Esophagus muscularis mucosa (tissue), 4 donors: ENCODE data around the gene ZBTB45. TPM values are rescaled to one million over a fixed set of nuclear protein-coding genes. Genes with fewer than 3 reads are reported as not detected.

ENCODE experiments used
- DNase-seq: peaks from one replicate; pipeline ENCODE4 v3.0.0-alpha.2; 2017; ENCODE audit errors: extremely low spot score
- H3K27ac ChIP-seq, 4 donors: fragments of 200-600 bp; sonication (generic); replicated peaks in 1 of 4; 1 replicate in 3 of 4; 2 replicates in 1 of 4; pipeline ENCODE4 v1.5.1; 2016 to 2019; ENCODE audit warnings: mild to moderate bottlenecking in 1 of 4
- H3K27me3 ChIP-seq, 4 donors: fragments of 200-600 bp; sonication (generic); one replicate each; pipeline versions ENCODE4 v1.5.1 to v1.6.0; 2016 to 2019
- H3K36me3 ChIP-seq, 4 donors: fragments of 200-600 bp; sonication (generic); one replicate each; pipeline ENCODE4 v1.5.1; 2016 to 2019
- H3K4me1 ChIP-seq, 4 donors: fragments of 200-600 bp; sonication (generic); one replicate each; pipeline ENCODE4 v1.5.1; 2016 to 2019
- H3K4me3 ChIP-seq, 4 donors: fragments of 200-600 bp; sonication (generic); 1 replicate in 2 of 4; 2 replicates in 2 of 4; pipeline ENCODE4 v1.5.1; 2016 to 2019; ENCODE audit warnings: mild to moderate bottlenecking in 4 of 4, moderate library complexity in 1 of 4
- H3K9me3 ChIP-seq, 4 donors: fragments of 200-600 bp; sonication (generic); 1 replicate in 3 of 4; 2 replicates in 1 of 4; pipeline ENCODE4 v1.5.1; 2016 to 2019
- EP300 ChIP-seq: sonication (generic); formaldehyde crosslinking; IDR thresholded peaks from one replicate; pipeline ENCODE4 v1.6.1; 2017; ENCODE audit warnings: antibody characterized with exemption
- POLR2A ChIP-seq: fragments of 450-650 bp; IDR thresholded peaks from one replicate; pipeline ENCODE4 v1.6.1; 2017; ENCODE audit warnings: antibody characterized with exemption, moderate library complexity, mild to moderate bottlenecking, low read depth
- POLR2AphosphoS5 ChIP-seq, 2 donors: sonication (generic); formaldehyde crosslinking; IDR thresholded peaks; one replicate each; pipeline ENCODE4 v1.6.1; 2017; ENCODE audit warnings: antibody characterized with exemption in 2 of 2
- WGBS: methylation state at CpG from one replicate; pipeline ENCODE4 v1.1.5; 2018; 5-methylcytosine and 5-hydroxymethylcytosine counted together
- intact Hi-C: fragments of 100-400 bp; cut with DNase I; formaldehyde crosslinking; loops from one replicate; pipeline ENCODE4 v1.15.1; 2023
- small RNA-seq, 3 donors: library from RNA; depleted of rRNA; stranded (forward); fragments of <200 nt; gene quantifications; one replicate each; pipeline ENCODE3, GENCODE V24; 2016
- total RNA-seq, 4 donors: library from RNA; depleted of rRNA; stranded (reverse); fragments of >200 nt; gene quantifications; one replicate each; pipeline versions ENCODE4 v1.1.0 to v1.2.1, GENCODE V29; 2016
- TF ChIP-seq, protein P1 (sequence below), 3 experiments: fragments of 200-600 bp in 2 of 3; fragments of 450-650 bp in 1 of 3; sonication (generic) in 2 of 3; IDR thresholded peaks; one replicate each; pipeline ENCODE4 v1.5.1; 2017 to 2019; ENCODE audit warnings: antibody characterized with exemption in 3 of 3, mild to moderate bottlenecking in 2 of 3, moderate library complexity in 1 of 3

The ZBTB45 gene
- total RNA-seq, 4 donors from 2014 or later: 8.8 to 20.0 (median 12.1) TPM

GRCh38 chr19:58468216-58468839 is 51.3 kb downstream of the ZBTB45 start:
- H3K27me3 ChIP-seq: no peaks in the 10 kb centered on the region
- H3K9me3 ChIP-seq: no peaks in the 10 kb centered on the region
- H3K36me3 ChIP-seq: peaks cover 14 to 44% (median 39%) of the 10 kb centered on the region in 4 donors
- no peak overlapping the region for H3K27ac ChIP-seq
- TF ChIP-seq EP300 (no peak), POLR2A (no peak), POLR2AphosphoS5 (IDR thresholded peaks at IDR 0.05) (no peak)
- TF ChIP-seq, protein P1, sequence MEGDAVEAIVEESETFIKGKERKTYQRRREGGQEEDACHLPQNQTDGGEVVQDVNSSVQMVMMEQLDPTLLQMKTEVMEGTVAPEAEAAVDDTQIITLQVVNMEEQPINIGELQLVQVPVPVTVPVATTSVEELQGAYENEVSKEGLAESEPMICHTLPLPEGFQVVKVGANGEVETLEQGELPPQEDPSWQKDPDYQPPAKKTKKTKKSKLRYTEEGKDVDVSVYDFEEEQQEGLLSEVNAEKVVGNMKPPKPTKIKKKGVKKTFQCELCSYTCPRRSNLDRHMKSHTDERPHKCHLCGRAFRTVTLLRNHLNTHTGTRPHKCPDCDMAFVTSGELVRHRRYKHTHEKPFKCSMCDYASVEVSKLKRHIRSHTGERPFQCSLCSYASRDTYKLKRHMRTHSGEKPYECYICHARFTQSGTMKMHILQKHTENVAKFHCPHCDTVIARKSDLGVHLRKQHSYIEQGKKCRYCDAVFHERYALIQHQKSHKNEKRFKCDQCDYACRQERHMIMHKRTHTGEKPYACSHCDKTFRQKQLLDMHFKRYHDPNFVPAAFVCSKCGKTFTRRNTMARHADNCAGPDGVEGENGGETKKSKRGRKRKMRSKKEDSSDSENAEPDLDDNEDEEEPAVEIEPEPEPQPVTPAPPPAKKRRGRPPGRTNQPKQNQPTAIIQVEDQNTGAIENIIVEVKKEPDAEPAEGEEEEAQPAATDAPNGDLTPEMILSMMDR (IDR thresholded peaks at IDR 0.05): no peak
- no peak for DNase-seq
- H3K4me1 ChIP-seq: peaks cover 11 to 34% (median 21%) of the 10 kb centered on the region in 4 donors
- intact Hi-C loops: no loop called here
- H3K4me3 ChIP-seq: peak overlapping the region; percentile 6 to 85 (median 46)
- 61% methylated on average over 5 of the region's 5 CpGs for WGBS

DNA sequence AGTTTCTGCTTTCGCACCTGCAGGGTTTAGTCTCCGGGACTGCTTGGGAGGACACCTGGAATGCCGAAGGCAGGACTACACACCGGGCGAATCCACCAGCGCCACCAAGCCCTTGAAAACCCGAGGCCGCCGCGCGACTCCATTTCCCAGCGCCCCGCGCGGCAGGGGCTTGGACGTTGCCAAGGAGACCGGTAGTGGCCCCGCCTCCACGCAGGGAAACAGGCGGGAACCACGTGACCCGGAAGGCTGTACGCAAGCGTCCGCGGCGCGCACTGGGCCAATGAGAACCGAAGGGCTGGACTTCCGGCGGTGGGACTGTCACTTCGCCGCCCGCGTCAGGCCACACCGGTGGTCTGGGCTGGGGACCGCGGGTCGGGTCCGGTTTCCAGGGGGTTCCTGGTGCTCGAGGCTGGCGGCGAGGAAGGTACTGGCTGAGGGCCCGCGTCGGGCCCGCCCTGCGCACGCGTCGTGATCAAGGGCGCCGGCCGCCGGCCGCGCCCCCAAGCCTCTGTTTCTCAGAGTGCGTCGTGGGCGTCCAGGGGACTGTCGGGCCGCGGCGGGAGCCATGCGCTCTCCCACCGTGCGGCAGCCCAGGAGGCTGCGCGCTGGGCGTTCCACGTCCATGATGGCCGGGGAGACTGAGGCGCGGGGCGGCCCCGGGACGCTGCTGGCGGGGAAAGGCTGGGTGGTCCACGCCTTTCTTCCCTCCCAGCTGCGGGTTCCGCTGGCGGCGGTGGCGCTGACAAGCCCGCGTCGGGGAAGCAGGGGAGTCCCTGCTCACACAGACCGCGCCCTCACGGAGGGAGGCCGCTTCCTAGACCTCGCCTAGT is 52.6 kb downstream of the ZBTB45 start, which contains the start of gene ZNF324:
ZNF324 (plus strand) TSS at position 321 of the 830 bp plus-strand sequence. CDS start 2,106 bp downstream, outside the sequence.
- H3K4me3 ChIP-seq: peak within 1 kb of the TSS; percentile 78 to 98 (median 92)
- intact Hi-C loops: no loop called here
- 0% methylated on average over 2 of the region's 92 CpGs for WGBS

GRCh38 chr19:58466089-58466759 is 53.4 kb downstream of the ZBTB45 start:
- no peaks in the 10 kb centered on the region for H3K27me3 ChIP-seq
- no peaks in the 10 kb centered on the region for H3K9me3 ChIP-seq
- intact Hi-C loops: no loop called here
- H3K36me3 ChIP-seq: peaks cover 0 to 24% (median 21%) of the 10 kb centered on the region in 4 donors
- peaks cover 11 to 34% (median 21%) of the 10 kb centered on the region in 4 donors for H3K4me1 ChIP-seq
- no peak for DNase-seq
- 43% methylated on average over 17 of the region's 20 CpGs for WGBS
- TF ChIP-seq, protein P1 (IDR thresholded peaks at IDR 0.05): no peak
- peak overlapping the region; percentile 78 to 98 (median 92) for H3K4me3 ChIP-seq
- peak overlapping the region in 2 of 4 donors; percentile 76 to 78 for H3K27ac ChIP-seq

More for the DNA sequence above, 52.6 kb downstream of the ZBTB45 start, which contains the start of gene ZNF324:
- Histone ChIP-seq H3K4me1 (peaks cover 11 to 34% (median 21%) of the 10 kb centered on the region in 4 donors), H3K27me3 (no peaks in the 10 kb centered on the region), H3K27ac (peak within 1 kb of the TSS; percentile 76 to 89 (median 80)), H3K36me3 (peaks cover 6 to 31% (median 27%) of the 10 kb centered on the region in 4 donors), H3K9me3 (no peaks in the 10 kb centered on the region)
- peak; percentile 88 to 95 for TF ChIP-seq POLR2AphosphoS5 (IDR thresholded peaks at IDR 0.05)
- TF ChIP-seq, protein P1 (IDR thresholded peaks at IDR 0.05): no peak
- DNase-seq: peak; percentile 99

Small RNAs within 50 kb of the gene (small RNA-seq; reads per million reads assigned to genes)
- gene MIR6807 (0 to 0.34 (median 0) reads per million in 3 donors), gene RN7SL525P (0 reads per million in 3 donors), gene RN7SL693P (0 reads per million in 3 donors), gene RNU6-1337P (0 reads per million in 3 donors)

Other genes with a start within 250 kb of the ZBTB45 start
- gene ZNF8, start 240.9 kb downstream of the ZBTB45 start, total RNA-seq: 10 to 100 TPM in 2 of 4 donors, 1 to 10 TPM in 2; 8.1 to 12.3 (median 10.3) TPM
- 10 to 100 TPM; 32.9 to 53.0 (median 38.0) TPM for gene ERVK3-1, start 214.4 kb downstream of the ZBTB45 start, total RNA-seq
- gene ZSCAN22, start 192.8 kb downstream of the ZBTB45 start, total RNA-seq: 1 to 10 TPM; 2.9 to 4.9 (median 3.6) TPM
- gene A1BG, start 166.3 kb downstream of the ZBTB45 start, total RNA-seq: 10 to 100 TPM in 2 of 4 donors, 1 to 10 TPM in 1, under 1 TPM in 1; 0.83 to 12.1 (median 9.5) TPM
- 1 to 10 TPM in 1 of 4 donors, under 1 TPM in 3; 0.42 to 1.1 (median 0.92) TPM for gene ZNF497, start 157.1 kb downstream of the ZBTB45 start, total RNA-seq
- 1 to 10 TPM; 1.5 to 3.7 (median 2.1) TPM for gene ZNF837, start 138.8 kb downstream of the ZBTB45 start, total RNA-seq
- gene RPS5, start 132.5 kb downstream of the ZBTB45 start, total RNA-seq: 1,000 to 10,000 TPM; 1,137 to 2,200 (median 1,582) TPM
- not detected for gene RNF225, start 124.2 kb downstream of the ZBTB45 start, total RNA-seq
- 10 to 100 TPM; 11.6 to 24.2 (median 18.9) TPM for gene ZNF584, start 111.2 kb downstream of the ZBTB45 start, total RNA-seq
- 1 to 10 TPM; 3.7 to 6.7 (median 4.5) TPM for gene ZNF132, start 79.7 kb downstream of the ZBTB45 start, total RNA-seq
- gene ZNF324B, start 68.2 kb downstream of the ZBTB45 start, total RNA-seq: 1 to 10 TPM; 7.1 to 9.7 (median 8.3) TPM
- 10 to 100 TPM; 12.9 to 21.8 (median 15.6) TPM for gene ZNF324, start 52.7 kb downstream of the ZBTB45 start, total RNA-seq
- 10 to 100 TPM; 13.7 to 20.4 (median 17.0) TPM for gene ZNF446, start 43.5 kb downstream of the ZBTB45 start, total RNA-seq
- 10 to 100 TPM in 1 of 4 donors, 1 to 10 TPM in 3; 3.8 to 10.8 (median 4.6) TPM for gene SLC27A5, start 7.8 kb downstream of the ZBTB45 start, total RNA-seq
- 100 to 1,000 TPM; 152 to 319 (median 264) TPM for gene TRIM28, start 24.3 kb upstream of the ZBTB45 start, total RNA-seq
- 100 to 1,000 TPM; 124 to 145 (median 141) TPM for gene CHMP2A, start 35.3 kb upstream of the ZBTB45 start, total RNA-seq
- gene UBE2M, start 38.8 kb upstream of the ZBTB45 start, total RNA-seq: 10 to 100 TPM; 36.1 to 54.9 (median 45.8) TPM
- 10 to 100 TPM; 20.5 to 29.3 (median 22.4) TPM for gene MZF1, start 53.5 kb upstream of the ZBTB45 start, total RNA-seq